GM18498 (cell line): ENCODE data around the gene PTCRA.
"Not testable (repeated sequence)": the region's sequence is repeated elsewhere in the genome, so short reads cannot be mapped to it uniquely, and the experiment has no call there.

Experiments
- ATAC-seq: cut with Tn5 transposase; IDR thresholded peaks from one replicate; pipeline ENCODE4 v1.9.1; 2021; ENCODE audit warnings: mild to moderate bottlenecking, moderate library complexity; ENCODE audit not compliant: unreplicated experiment

Gene PTCRA

DNA sequence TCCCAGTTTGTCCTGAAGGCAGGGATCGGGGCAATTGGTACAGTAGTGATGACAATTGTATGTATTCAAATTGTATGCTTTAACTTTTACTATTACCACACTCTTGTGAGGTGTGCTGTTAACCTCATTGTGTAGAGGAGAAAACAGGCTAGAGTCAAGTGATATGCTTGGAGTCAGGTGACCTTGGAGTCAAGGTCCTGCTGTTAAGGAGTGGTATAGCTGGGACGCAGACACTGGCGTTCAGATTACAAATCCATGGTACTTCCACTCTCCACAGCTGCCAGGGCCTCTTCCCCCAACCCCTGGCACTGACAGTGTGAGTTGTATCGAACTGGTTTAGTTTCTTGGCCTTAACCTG is 23.9 kb downstream of the PTCRA start:
- no peak for ATAC-seq

- ATAC-seq = no peak
Observed at GRCh38 chr6:42940493-42941045, 24.7 kb downstream of the PTCRA start.

GRCh38 chr6:42941356-42941755 is 25.5 kb downstream of the PTCRA start:
- ATAC-seq = not testable (repeated sequence)

DNA sequence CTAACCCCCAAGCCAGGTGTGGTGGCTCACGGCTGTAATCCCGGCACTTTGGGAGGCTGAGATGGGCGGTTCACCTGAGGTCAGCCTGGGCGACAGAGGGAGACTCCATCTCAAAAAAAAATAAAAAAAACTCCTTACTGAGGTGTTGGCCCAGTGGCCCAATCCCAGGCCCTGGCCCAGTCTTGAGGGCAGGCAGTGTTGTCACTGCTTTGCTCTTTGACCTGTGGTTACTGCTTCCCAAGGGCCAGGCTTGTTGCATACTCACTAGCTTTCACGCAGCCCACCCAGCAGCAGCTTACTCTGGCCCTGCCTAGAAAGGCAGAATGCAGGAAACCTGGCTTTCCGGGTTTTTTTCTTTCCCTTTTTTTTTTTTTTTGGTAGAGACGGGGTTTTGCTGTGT is 26.6 kb downstream of the PTCRA start:
- no peak for ATAC-seq

- ATAC-seq = no peak
Observed at GRCh38 chr6:42947950-42948349, 32.1 kb downstream of the PTCRA start.

- no peak for ATAC-seq
Observed at GRCh38 chr6:42952389-42952788, 36.5 kb downstream of the PTCRA start.

GRCh38 chr6:42954405-42954804 is 38.6 kb downstream of the PTCRA start:
- ATAC-seq = not testable (repeated sequence)

DNA sequence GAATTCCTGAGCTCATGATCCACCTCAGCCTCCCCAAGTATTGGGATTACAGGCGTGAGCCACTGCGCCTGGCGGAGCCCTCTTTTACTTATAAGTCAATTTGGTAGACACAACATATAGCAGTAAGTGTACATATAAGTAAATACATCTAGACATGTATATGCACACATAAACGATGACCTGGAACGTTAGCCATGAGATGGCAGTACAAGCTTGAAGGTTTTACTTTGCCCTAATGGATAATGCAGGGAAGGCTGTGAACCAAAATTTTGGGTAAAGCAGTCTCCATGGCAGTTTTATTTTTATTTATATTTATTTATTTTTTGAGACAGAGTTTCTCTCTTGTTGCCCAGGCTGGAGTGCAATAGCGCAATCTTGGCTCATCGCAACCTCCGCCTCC is 42.3 kb downstream of the PTCRA start:
- no peak for ATAC-seq

DNA sequence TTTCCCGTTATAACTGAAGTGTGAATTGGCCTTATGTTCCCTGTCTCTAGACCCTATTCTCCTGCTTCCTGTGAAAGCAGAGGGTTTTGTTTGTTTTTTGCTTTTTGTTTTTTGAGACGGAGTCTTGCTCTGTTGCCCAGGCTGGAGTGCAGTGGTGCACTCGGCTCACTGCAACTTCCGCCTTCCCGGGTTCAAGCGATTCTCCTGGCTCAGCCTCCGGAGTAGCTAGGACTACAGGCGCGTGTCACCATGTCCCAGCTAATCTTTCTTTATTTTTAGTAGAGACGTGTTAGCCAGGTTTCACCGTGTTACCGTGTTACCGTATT is 44.0 kb downstream of the PTCRA start:
- no peak for ATAC-seq

DNA sequence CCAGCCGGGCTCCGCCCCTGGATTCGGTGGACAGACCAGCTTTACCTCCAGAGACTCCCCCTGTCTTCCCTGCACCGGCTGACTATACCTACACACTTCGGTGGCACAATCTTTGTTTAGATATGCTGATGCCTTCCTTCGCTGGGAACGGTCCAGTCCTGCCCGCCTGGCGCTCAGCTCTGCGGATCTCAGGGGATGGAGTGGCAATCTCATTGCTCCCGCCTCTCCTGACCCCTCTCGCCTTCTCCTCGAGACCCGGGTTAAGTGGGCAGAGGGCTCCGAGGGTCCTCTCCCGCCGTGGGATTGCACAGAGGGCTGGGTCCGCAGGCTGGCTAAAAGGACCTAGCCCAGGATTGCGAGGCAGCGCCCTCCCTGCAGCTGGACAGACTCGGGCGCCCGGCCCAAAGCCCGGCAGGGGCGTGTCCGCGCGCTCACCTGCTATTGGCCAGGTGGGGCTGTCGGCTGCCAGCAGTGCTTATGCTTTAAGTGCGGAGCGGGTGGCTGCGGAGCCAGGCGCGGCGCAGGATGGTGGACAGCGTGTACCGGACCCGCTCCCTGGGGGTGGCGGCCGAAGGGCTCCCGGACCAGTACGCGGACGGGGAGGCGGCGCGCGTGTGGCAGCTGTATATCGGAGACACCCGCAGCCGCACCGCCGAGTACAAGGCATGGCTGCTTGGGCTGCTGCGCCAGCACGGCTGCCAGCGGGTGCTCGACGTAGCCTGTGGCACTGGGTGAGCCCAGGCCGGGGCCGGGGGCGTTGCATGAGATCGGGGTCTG is 44.6 kb downstream of the PTCRA start, which contains the start of gene GNMT:
Gene GNMT (plus strand): TSS at position 512 of the 777 bp plus-strand sequence. CDS start 14 bp downstream, at position 526.
- no peak for ATAC-seq

- ATAC-seq = no peak
Observed at GRCh38 chr6:42961020-42961470, 45.2 kb downstream of the PTCRA start.

GRCh38 chr6:42962096-42962495 is 46.2 kb downstream of the PTCRA start:
- ATAC-seq = no peak

GRCh38 chr6:42962502-42963178 is 46.8 kb downstream of the PTCRA start:
- ATAC-seq = no peak

GRCh38 chr6:42963179-42963854 is 47.5 kb downstream of the PTCRA start:
- no peak for ATAC-seq

DNA sequence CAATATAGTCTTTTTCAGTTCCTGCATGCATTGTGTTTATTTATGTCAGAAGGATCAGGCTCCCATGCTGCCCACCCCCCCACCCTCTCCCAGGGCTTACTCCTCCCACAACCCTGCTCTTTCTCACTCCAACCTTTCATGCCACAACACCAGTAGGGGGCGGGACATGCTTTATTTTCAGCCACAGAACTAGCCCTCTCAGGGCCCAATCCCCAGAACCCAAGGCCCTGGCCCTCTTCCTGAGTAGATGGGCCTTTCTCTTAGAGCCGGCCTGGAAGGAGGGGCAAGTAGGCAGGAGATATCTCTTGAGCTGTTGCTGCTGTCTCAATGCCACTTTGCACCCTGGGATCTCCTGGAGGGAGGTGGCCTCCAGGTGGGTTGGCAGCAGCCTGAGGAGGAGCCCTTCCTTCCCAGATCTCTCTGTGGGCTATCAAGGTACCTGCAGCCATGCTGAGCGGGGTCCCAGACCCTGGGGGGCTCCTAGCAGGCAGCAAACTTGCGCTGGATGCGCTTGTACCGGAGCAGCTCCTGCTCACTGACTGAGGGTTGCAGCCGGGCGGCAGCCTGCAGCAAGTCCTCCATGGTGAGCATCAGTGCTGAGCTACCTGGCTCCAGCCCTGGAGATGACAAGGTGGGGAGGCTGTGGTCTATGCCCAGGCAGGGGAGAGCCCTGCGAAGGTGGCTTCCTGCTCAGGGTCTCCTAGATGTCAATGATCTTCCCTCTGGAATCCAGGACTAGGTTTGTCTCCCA is 48.2 kb downstream of the PTCRA start:
- no peak for ATAC-seq

GRCh38 chr6:42966571-42966970 is 50.7 kb downstream of the PTCRA start:
- ATAC-seq = no peak

DNA sequence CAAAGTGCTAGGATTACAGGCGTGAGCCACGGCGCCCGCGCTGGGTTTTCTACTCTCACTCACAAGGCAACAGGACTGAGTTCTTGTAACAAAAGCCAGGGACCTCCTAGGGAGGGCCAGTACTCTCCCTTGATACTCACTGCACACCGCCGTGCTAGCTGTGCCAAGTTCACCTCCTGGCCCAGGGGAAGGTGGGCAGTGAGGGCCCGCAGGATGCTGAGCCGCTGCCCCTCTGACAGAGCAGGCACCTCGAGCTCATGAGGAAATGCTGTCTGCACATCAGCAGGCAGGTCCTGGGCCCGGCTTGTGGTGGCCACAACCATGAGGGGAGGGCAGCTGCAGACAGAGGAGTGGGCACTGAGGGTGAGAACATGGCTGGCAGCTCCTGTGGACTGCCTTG is 51.4 kb downstream of the PTCRA start:
- no peak for ATAC-seq

- no peak for ATAC-seq
Observed at GRCh38 chr6:42968126-42968701, 52.4 kb downstream of the PTCRA start.

DNA sequence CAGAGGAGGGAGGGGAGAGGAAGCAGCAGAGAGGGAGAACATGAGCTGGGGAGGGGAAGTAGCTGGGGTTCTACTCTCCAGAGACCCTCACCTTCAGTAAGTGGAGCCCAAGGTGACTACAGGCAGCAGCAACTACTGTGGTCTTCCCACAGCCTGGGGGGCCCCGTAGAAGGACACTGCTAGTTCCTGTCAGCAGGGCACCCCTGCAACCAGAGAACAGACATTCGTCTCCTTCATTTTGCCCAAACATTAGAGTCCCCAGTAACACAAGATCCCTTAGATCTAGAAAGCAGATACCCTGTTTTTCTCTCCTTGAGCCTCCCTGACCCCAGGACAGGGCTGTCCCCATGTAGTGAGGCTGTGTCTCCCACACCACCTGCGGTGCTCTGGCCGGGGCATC is 52.9 kb downstream of the PTCRA start:
- ATAC-seq = no peak

- no peak for ATAC-seq
Observed at GRCh38 chr6:42969431-42969830, 53.6 kb downstream of the PTCRA start.

GRCh38 chr6:42969934-42970333 is 54.1 kb downstream of the PTCRA start:
- no peak for ATAC-seq
